ENCODE measurements around the gene KLRC1. TPM values are rescaled to one million over a fixed set of nuclear protein-coding genes. Genes with fewer than 3 reads are reported as not detected.
A peak's percentile ranks its signal among the peaks of the same experiment; 100 is the strongest.
"Not testable (repeated sequence)": the region's sequence is repeated elsewhere in the genome, so short reads cannot be mapped to it uniquely, and the experiment has no call there.

Gene KLRC1
- polyA plus RNA-seq, 3 donors from 2014 or later = 200 to 440 (median 285) TPM

- Mint-ChIP-seq H3K4me3 (peak overlapping the region; percentile 68 to 98 (median 82)), H3K27ac (peak overlapping the region; percentile 65 to 94 (median 79)), H3K27me3 (ENCODE audit: low read depth in 3 of 3) (peaks cover 0 to 3% (median 3%) of the 10 kb centered on the region in 3 donors), H3K9me3 (no peaks in the 10 kb centered on the region), H3K36me3 (peaks cover 11 to 48% (median 24%) of the 10 kb centered on the region in 3 donors), H3K4me1 (peaks cover 26 to 61% of the 10 kb centered on the region in 2 donors)
- DNase-seq = no peak
Observed at GRCh38 chr12:10448236-10448635, 4.9 kb downstream of the KLRC1 start.

DNA sequence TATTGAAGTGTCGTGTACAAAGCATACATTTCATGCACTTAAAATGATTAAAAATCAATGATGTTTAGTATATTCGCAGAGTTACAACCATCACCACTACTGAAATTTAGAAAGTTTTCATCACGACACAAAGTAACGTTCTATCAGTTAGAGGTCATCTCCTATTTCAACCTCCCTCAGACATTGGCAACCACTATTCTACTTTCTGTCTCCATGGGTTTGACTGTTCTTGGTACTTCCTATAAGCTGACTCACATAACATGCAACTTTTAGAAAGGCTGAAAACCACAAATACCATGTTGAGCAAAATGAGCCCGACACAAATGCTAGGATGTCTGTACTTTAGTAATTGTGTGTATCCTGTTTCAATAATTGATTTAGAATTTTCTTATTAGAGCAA lies 7.1 kb downstream of the KLRC1 start:
- H3K4me1 Mint-ChIP-seq = peaks cover 23 to 57% of the 10 kb centered on the region in 2 donors
- peak in 2 of 3 donors; percentile 32 to 42 for DNase-seq

GRCh38 chr12:10441144-10441543 lies 12.0 kb downstream of the KLRC1 start:
- H3K4me1 Mint-ChIP-seq = peaks cover 6 to 23% of the 10 kb centered on the region in 2 donors
- not testable (repeated sequence) for H3K27ac Mint-ChIP-seq; H3K9me3 Mint-ChIP-seq; H3K36me3 Mint-ChIP-seq; H3K27me3 Mint-ChIP-seq (ENCODE audit: low read depth in 3 of 3); DNase-seq; H3K4me3 Mint-ChIP-seq

More for the DNA sequence above, 7.1 kb downstream of the KLRC1 start:
- peak overlapping the region; percentile 51 to 91 (median 68) for H3K27ac Mint-ChIP-seq
- not testable (repeated sequence) for H3K9me3 Mint-ChIP-seq; H3K27me3 Mint-ChIP-seq (ENCODE audit: low read depth in 3 of 3)
- peaks cover 11 to 39% (median 24%) of the 10 kb centered on the region in 3 donors for H3K36me3 Mint-ChIP-seq
- H3K4me3 Mint-ChIP-seq = peak overlapping the region; percentile 36 to 64 (median 62)

- H3K9me3 Mint-ChIP-seq; H3K4me3 Mint-ChIP-seq; DNase-seq; H3K36me3 Mint-ChIP-seq; H3K27ac Mint-ChIP-seq; H3K27me3 Mint-ChIP-seq (ENCODE audit: low read depth in 3 of 3): not testable (repeated sequence)
- H3K4me1 Mint-ChIP-seq = peaks cover 0 to 21% of the 10 kb centered on the region in 2 donors
Observed at GRCh38 chr12:10439608-10440274, 13.4 kb downstream of the KLRC1 start.

GRCh38 chr12:10437601-10438000 lies 15.6 kb downstream of the KLRC1 start:
- not testable (repeated sequence) for H3K4me3 Mint-ChIP-seq; H3K36me3 Mint-ChIP-seq; H3K27me3 Mint-ChIP-seq (ENCODE audit: low read depth in 3 of 3); H3K9me3 Mint-ChIP-seq
- peak overlapping the region in 1 of 6 donors; percentile 39 for H3K27ac Mint-ChIP-seq
- H3K4me1 Mint-ChIP-seq = peaks cover 0 to 21% of the 10 kb centered on the region in 2 donors
- peak in 2 of 3 donors; percentile 38 to 45 for DNase-seq

GRCh38 chr12:10435816-10436215 lies 17.4 kb downstream of the KLRC1 start, which contains the start of gene KLRC2:
Gene KLRC2, minus strand, starts transcription at chr12:10436010. Its CDS starts 24 bp downstream, at chr12:10435986.
- H3K36me3 Mint-ChIP-seq; H3K9me3 Mint-ChIP-seq; H3K27me3 Mint-ChIP-seq (ENCODE audit: low read depth in 3 of 3): not testable (repeated sequence)
- H3K4me3 Mint-ChIP-seq = peak within 1 kb of the TSS; percentile 60 to 92 (median 84)
- H3K27ac Mint-ChIP-seq = peak within 1 kb of the TSS; percentile 30 to 86 (median 73)
- H3K4me1 Mint-ChIP-seq = peaks cover 0 to 25% of the 10 kb centered on the region in 2 donors
- DNase-seq = peak in 2 of 3 donors; percentile 34 to 35

- DNase-seq; H3K27me3 Mint-ChIP-seq (ENCODE audit: low read depth in 3 of 3); H3K36me3 Mint-ChIP-seq; H3K9me3 Mint-ChIP-seq: not testable (repeated sequence)
- Mint-ChIP-seq H3K4me1 (peaks cover 2 to 29% of the 10 kb centered on the region in 2 donors), H3K4me3 (peak overlapping the region in 1 of 5 donors; percentile 29), H3K27ac (peak overlapping the region in 2 of 6 donors; percentile 48 to 49)
Observed at GRCh38 chr12:10430623-10431022, 22.6 kb downstream of the KLRC1 start.

DNA sequence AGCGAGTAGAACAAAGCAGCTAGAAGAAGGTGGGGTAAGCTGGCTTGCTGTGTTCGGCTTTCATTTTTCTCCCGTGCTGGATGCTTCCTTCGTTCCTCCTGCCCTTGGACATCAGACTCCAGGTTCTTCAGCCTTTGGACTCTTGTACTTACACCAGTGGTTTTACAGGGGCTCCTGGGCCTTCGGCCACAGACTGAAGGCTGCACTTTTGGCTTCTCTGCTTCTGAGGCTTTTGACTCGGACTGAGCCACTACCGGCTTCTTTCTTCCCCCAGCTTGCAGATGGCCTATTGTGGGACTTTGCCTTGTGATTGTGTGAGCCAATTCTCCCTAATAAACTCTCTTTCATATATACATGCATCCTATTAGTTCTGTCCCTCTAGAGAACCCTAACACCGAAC lies 27.2 kb downstream of the KLRC1 start:
- not testable (repeated sequence) for DNase-seq; H3K36me3 Mint-ChIP-seq; H3K27me3 Mint-ChIP-seq (ENCODE audit: low read depth in 3 of 3); H3K4me3 Mint-ChIP-seq; H3K9me3 Mint-ChIP-seq
- peak overlapping the region in 3 of 6 donors; percentile 14 to 29 (median 28) for H3K27ac Mint-ChIP-seq
- peaks cover 5 to 30% of the 10 kb centered on the region in 2 donors for H3K4me1 Mint-ChIP-seq

DNA sequence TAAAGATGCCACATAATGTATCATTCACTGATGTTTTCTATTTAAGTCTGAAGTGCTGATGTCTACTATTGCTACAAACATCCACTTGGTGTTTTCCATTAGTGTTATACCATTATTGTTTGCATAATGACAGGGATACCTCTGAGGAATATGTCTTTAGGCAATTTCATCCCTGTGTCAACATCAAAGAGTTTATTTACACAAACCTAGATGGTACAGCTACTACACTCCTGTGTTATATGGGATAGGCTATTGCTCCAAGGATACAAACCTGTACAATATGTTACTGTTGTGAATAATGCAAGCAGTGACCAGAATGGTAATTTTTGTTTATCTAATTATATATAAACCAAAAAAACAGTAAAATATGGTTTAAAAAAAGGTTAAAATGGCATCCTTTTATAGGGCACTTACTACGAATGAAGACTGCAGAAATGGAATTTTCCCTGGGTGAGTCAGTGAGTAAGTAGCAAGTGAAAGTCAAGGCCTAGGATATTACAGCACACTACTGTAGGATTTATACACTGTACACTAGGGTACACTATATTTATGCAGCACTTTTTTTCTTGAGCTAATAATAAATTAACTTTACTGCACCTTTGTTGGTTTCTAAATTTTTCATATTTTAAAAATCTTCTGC lies 28.8 kb downstream of the KLRC1 start:
- not testable (repeated sequence) for DNase-seq; H3K27me3 Mint-ChIP-seq (ENCODE audit: low read depth in 3 of 3); H3K27ac Mint-ChIP-seq; H3K9me3 Mint-ChIP-seq; H3K4me3 Mint-ChIP-seq; H3K36me3 Mint-ChIP-seq
- peaks cover 7 to 20% of the 10 kb centered on the region in 2 donors for H3K4me1 Mint-ChIP-seq

DNA sequence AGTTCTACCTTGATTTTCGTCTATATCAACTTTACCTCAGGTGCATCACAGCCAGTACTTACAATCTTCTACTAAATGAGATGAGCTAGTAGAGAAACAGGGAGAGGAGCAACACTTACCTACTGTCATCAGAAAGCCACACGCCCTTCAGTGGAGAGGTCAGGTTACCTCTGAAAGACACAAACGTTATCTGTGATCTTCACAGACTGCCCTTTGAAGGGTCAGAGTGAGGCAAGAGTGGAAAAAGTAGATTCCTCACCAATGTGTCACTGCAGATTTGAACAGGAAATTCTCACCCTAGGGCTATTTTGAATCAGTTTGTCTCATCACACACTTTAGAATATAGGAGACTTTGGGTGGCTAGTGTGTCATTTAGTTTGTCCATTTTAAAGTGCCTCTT lies 31.0 kb downstream of the KLRC1 start:
- H3K36me3 Mint-ChIP-seq = peaks cover 7 to 21% (median 16%) of the 10 kb centered on the region in 3 donors
- DNase-seq = peak; percentile 26 to 53 (median 51)
- not testable (repeated sequence) for H3K27ac Mint-ChIP-seq; H3K9me3 Mint-ChIP-seq; H3K4me3 Mint-ChIP-seq; H3K27me3 Mint-ChIP-seq (ENCODE audit: low read depth in 3 of 3)
- H3K4me1 Mint-ChIP-seq = peaks cover 8 to 33% of the 10 kb centered on the region in 2 donors

GRCh38 chr12:10420334-10420733 lies 32.8 kb downstream of the KLRC1 start, which contains the start of gene KLRC3:
Gene KLRC3, minus strand, starts transcription at chr12:10420595. Its CDS starts 45 bp downstream, at chr12:10420550.
- H3K27me3 Mint-ChIP-seq (ENCODE audit: low read depth in 3 of 3); DNase-seq; H3K9me3 Mint-ChIP-seq: not testable (repeated sequence)
- H3K27ac Mint-ChIP-seq = peak within 1 kb of the TSS; percentile 66 to 92 (median 86)
- peak within 1 kb of the TSS; percentile 81 to 96 (median 90) for H3K4me3 Mint-ChIP-seq
- H3K4me1 Mint-ChIP-seq = peaks cover 10 to 36% of the 10 kb centered on the region in 2 donors
- H3K36me3 Mint-ChIP-seq = peaks cover 18 to 33% (median 28%) of the 10 kb centered on the region in 3 donors

DNA sequence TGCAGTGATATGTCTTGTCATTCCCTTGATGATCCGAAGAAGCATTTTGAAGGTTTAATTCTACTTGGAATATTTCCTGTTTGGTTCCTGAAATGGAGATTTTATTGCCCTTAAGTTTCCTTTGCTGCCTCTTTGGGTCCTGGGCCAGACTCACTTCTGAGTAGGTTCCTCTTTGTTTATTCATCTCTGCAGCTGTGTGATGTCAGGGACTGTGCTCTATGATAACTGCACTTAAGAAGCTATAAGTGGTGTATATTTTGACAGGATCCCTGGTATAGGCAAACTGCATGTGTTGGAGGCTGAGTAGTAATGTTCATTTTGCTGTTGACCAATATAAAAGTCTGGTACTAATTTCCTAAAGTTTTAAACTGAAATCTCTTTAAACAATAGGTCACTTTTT lies 43.8 kb downstream of the KLRC1 start, which contains the start of gene KLRC4:
TSS of gene KLRC4 (minus strand) at position 366 of the 400 bp plus-strand sequence. CDS start at position 184, 182 bp downstream.
- Mint-ChIP-seq H3K36me3 (peaks cover 38 to 73% (median 61%) of the 10 kb centered on the region in 3 donors), H3K9me3 (no peaks in the 10 kb centered on the region), H3K4me1 (peaks cover 44 to 92% of the 10 kb centered on the region in 2 donors), H3K27ac (peak within 1 kb of the TSS; percentile 50 to 91 (median 88)), H3K4me3 (peak within 1 kb of the TSS; percentile 87 to 99 (median 93)), H3K27me3 (ENCODE audit: low read depth in 3 of 3) (peaks cover 0 to 8% (median 2%) of the 10 kb centered on the region in 3 donors)
- DNase-seq = peak in 1 of 3 donors; percentile 43

DNA sequence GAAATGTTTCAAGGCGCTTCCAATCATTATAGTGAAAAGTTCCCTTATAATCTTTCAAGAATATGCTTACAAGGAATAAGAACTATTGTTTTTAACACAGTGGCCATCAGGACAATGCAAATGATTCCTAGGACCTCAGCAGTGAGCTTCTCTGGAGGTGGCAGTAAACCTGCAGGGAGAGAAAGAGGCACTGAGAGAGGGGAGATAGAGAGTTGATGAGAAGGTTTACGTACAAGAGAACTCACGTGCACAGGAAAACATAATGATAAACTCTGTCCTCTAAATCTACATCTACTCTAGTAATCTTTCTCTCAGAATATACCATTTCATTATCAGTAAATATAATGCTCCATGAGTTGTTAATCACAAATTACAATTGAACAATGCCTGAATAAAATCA lies 44.3 kb downstream of the KLRC1 start:
- no peaks in the 10 kb centered on the region for H3K9me3 Mint-ChIP-seq
- peaks cover 0 to 8% (median 2%) of the 10 kb centered on the region in 3 donors for H3K27me3 Mint-ChIP-seq (ENCODE audit: low read depth in 3 of 3)
- H3K4me3 Mint-ChIP-seq = peak overlapping the region; percentile 84 to 99 (median 93)
- H3K4me1 Mint-ChIP-seq = peaks cover 45 to 92% of the 10 kb centered on the region in 2 donors
- H3K36me3 Mint-ChIP-seq = peaks cover 40 to 74% (median 58%) of the 10 kb centered on the region in 3 donors
- no peak for DNase-seq
- H3K27ac Mint-ChIP-seq = peak overlapping the region; percentile 50 to 91 (median 88)

- peak overlapping the region; percentile 76 to 99 (median 89) for H3K4me3 Mint-ChIP-seq
- H3K9me3 Mint-ChIP-seq = no peaks in the 10 kb centered on the region
- no peak for DNase-seq
- H3K36me3 Mint-ChIP-seq = peaks cover 34 to 70% (median 54%) of the 10 kb centered on the region in 3 donors
- H3K27ac Mint-ChIP-seq = peak overlapping the region; percentile 43 to 93 (median 88)
- H3K4me1 Mint-ChIP-seq = peaks cover 52 to 92% of the 10 kb centered on the region in 2 donors
- H3K27me3 Mint-ChIP-seq (ENCODE audit: low read depth in 3 of 3) = peaks cover 0 to 8% (median 2%) of the 10 kb centered on the region in 3 donors
Observed at GRCh38 chr12:10406725-10407124, 46.5 kb downstream of the KLRC1 start.

All from immature natural killer cell (primary cell).